Gastroesophageal sphincter (tissue), 4 donors: ENCODE measurements around the gene STARD3. TPM values are rescaled to one million over a fixed set of nuclear protein-coding genes. Genes with fewer than 3 reads are reported as not detected.

Experiments used
- ATAC-seq: fragments of 150-250 bp; one replicate; pipeline ENCODE4 v1.9.1; 2016; ENCODE audit warnings: mild to moderate bottlenecking, moderate library complexity
- H3K27ac ChIP-seq, 4 donors: fragments of 200-600 bp; sonication (generic) in 3 of 4; 1 replicate in 3 of 4; 2 replicates in 1 of 4; pipeline ENCODE4 v1.5.1; 2016 to 2019
- H3K27me3 ChIP-seq: fragments of 200-600 bp; sonication (generic); one replicate; pipeline ENCODE4 v1.5.1; 2019
- H3K36me3 ChIP-seq, 2 donors: fragments of 200-600 bp; sonication (generic); one replicate each; pipeline ENCODE4 v1.5.1; 2019; ENCODE audit warnings: control low read depth in 1 of 2
- H3K4me1 ChIP-seq, 3 donors: fragments of 200-600 bp; sonication (generic); 1 replicate in 2 of 3; 2 replicates in 1 of 3; pipeline ENCODE4 v1.5.1; 2016 to 2019; ENCODE audit warnings: control low read depth in 2 of 3
- H3K4me3 ChIP-seq, 2 donors: fragments of 200-600 bp; sonication (generic); one replicate each; pipeline ENCODE4 v1.5.1; 2019; ENCODE audit warnings: mild to moderate bottlenecking in 1 of 2, moderate library complexity in 1 of 2
- H3K9me3 ChIP-seq, 3 donors: fragments of 200-600 bp; sonication (generic); one replicate each; pipeline ENCODE4 v1.5.1; 2017 to 2019; ENCODE audit warnings: control low read depth in 2 of 3
- EP300 ChIP-seq: sonication (generic); formaldehyde crosslinking; IDR thresholded peaks from one replicate; pipeline ENCODE4 v1.6.1; 2017; ENCODE audit warnings: antibody characterized with exemption, mild to moderate bottlenecking
- POLR2A ChIP-seq, 2 donors: fragments of 450-650 bp; IDR thresholded peaks; one replicate each; pipeline ENCODE4 v1.6.1; 2017; ENCODE audit warnings: antibody characterized with exemption in 2 of 2, mild to moderate bottlenecking in 2 of 2, moderate library complexity in 1 of 2
- POLR2AphosphoS5 ChIP-seq: sonication (generic); formaldehyde crosslinking; IDR thresholded peaks from one replicate; pipeline ENCODE4 v1.6.1; 2017; ENCODE audit warnings: antibody characterized with exemption
- WGBS, 2 donors: methylation state at CpG; one replicate each; pipeline ENCODE4 v1.1.5; 2018; ENCODE audit warnings: low coverage in 1 of 2; 5-methylcytosine and 5-hydroxymethylcytosine counted together
- total RNA-seq, 4 donors: library from RNA; depleted of rRNA; stranded (reverse); fragments of >200 nt; gene quantifications; one replicate each; pipeline ENCODE4 v1.1.0, GENCODE V29; 2016
- TF ChIP-seq, protein P1 (sequence below), 4 experiments: fragments of 200-600 bp in 2 of 4; fragments of 450-650 bp in 2 of 4; sonication (generic) in 1 of 4; IDR thresholded peaks; one replicate each; pipeline ENCODE4 v1.5.1; 2017 to 2019; ENCODE audit warnings: antibody characterized with exemption in 4 of 4, mild to moderate bottlenecking in 2 of 4, moderate library complexity in 2 of 4

STARD3 gene
- total RNA-seq, 4 donors from 2014 or later = 24.5 to 41.4 (median 27.5) TPM

DNA sequence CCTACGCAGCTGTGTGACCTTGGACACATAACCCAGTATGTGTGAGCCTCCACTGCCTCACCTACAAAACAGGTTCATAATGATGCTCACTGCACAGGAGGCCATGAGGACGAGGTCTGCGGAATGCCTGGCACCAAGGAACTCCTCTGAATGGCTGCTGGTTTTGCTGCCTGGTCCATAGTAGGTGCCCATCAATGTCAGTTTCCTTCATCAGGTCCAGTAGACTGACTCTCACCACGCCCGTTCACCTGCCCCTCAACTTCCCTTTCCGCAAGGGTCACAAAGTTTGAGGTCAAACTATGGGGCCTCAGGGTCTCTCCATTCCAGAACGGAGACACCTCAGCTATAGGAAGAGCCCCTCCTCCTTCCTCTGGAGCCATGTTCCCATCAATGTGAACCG, 40.1 kb downstream of the STARD3 start:
- Histone ChIP-seq H3K27ac (peak overlapping the region in 3 of 4 donors; percentile 55 to 75 (median 70)), H3K4me1 (peaks cover 0 to 38% (median 17%) of the 10 kb centered on the region in 3 donors), H3K9me3 (no peaks in the 10 kb centered on the region), H3K27me3 (no peaks in the 10 kb centered on the region), H3K4me3 (no peak overlapping the region), H3K36me3 (peaks cover 0 to 33% of the 10 kb centered on the region in 2 donors)
- TF ChIP-seq POLR2A (IDR thresholded peaks at IDR 0.05) = no peak
- no peak for TF ChIP-seq EP300
- TF ChIP-seq POLR2AphosphoS5 = no peak
- TF ChIP-seq, protein P1, sequence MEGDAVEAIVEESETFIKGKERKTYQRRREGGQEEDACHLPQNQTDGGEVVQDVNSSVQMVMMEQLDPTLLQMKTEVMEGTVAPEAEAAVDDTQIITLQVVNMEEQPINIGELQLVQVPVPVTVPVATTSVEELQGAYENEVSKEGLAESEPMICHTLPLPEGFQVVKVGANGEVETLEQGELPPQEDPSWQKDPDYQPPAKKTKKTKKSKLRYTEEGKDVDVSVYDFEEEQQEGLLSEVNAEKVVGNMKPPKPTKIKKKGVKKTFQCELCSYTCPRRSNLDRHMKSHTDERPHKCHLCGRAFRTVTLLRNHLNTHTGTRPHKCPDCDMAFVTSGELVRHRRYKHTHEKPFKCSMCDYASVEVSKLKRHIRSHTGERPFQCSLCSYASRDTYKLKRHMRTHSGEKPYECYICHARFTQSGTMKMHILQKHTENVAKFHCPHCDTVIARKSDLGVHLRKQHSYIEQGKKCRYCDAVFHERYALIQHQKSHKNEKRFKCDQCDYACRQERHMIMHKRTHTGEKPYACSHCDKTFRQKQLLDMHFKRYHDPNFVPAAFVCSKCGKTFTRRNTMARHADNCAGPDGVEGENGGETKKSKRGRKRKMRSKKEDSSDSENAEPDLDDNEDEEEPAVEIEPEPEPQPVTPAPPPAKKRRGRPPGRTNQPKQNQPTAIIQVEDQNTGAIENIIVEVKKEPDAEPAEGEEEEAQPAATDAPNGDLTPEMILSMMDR (IDR thresholded peaks at IDR 0.05) = no peak
- WGBS, 2 donors = 46 to 100% methylated on average over 2 to 5 of the region's 8 CpGs
- no peak for ATAC-seq

DNA sequence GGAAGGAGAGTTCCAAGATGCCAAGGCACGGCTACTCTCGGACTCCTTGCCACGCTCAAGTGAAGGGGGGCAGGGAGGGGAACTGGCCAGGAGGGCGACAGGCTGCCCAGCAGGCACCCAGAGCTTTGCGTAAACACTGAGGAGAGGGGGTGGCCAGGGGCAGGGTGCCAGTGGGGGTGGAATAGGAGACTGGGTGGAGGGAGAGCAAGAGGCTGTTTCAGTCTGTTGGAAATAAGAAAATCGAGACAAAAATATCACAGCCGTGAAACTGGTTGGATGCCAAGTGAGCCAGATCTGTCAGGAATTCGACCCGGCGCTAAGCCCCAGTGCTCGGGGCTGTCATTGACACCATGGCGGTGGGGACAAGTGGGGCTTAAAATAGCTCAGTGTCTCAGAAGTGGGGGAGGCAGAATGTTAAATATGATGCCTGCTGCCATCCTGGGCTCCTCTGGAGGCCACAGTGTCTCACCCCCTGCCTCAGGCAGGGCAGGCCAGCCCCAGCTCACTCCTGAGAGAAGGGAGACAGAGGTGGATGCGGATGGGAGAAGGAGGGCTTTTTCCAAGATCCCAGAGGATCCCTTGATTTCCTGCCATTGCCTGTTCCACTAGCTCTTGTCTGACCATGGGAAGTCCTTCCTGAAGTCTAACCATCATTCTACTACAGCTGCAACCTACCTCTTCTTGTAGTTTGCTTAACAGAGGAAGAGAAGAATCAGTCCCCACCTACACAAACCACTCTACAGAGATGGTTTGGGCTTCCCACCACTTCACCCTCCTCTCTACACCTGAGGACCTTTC, 40.8 kb downstream of the STARD3 start:
- no peak overlapping the region for H3K4me3 ChIP-seq
- peaks cover 0 to 37% (median 17%) of the 10 kb centered on the region in 3 donors for H3K4me1 ChIP-seq

DNA sequence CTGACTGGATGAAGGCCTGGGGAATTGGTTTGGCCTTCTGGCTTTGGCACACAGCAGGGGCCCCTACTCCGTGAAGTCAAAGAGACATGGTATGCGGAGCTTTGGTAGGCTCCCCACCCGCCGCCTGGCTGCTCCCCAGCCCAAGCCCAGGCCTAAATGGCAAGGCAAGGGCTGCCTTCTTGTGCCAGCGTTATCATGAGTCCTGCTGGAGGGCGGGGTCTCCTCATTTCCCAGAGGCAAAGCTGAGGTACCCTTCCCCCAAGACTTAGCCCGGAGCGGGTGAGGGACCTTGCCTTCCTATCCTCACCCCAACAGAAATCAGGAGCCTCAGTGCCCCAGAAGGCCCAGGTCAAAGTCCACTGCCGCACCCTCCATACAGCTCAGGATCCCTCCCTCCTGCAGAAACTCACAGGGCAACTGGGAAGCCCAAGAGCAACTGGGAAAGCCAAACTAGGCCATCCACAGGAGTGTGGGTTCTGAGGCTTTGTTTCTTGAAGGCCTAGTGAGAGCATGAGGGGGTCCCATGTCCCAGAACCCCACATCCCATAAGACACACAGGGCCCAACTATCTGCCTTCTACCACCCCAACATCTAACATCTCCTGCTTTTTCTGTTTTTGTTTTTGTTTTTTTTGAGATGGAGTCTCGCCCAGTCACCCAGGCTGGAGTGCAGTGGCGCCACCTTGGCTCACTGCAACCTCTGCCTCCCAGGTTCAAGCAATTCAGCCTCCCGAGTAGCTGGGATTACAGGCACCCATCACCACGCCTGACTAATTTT, 41.6 kb downstream of the STARD3 start:
- H3K27ac ChIP-seq = peak overlapping the region; percentile 4 to 75 (median 62)
- H3K4me3 ChIP-seq = no peak overlapping the region
- no peaks in the 10 kb centered on the region for H3K27me3 ChIP-seq
- no peak for ATAC-seq
- WGBS, 2 donors = 83 to 100% methylated on average over 2 of the region's 13 CpGs
- H3K4me1 ChIP-seq = peaks cover 0 to 37% (median 17%) of the 10 kb centered on the region in 3 donors
- no peak for TF ChIP-seq POLR2AphosphoS5
- no peak for TF ChIP-seq POLR2A (IDR thresholded peaks at IDR 0.05)
- no peak for TF ChIP-seq EP300
- TF ChIP-seq, protein P1 (IDR thresholded peaks at IDR 0.05) = no peak
- no peaks in the 10 kb centered on the region for H3K9me3 ChIP-seq
- H3K36me3 ChIP-seq = peaks cover 0 to 43% of the 10 kb centered on the region in 2 donors

More for the DNA sequence above, 40.8 kb downstream of the STARD3 start:
- no peak for TF ChIP-seq POLR2A (IDR thresholded peaks at IDR 0.05)
- TF ChIP-seq EP300 = no peak
- no peak for TF ChIP-seq POLR2AphosphoS5
- TF ChIP-seq, protein P1 (IDR thresholded peaks at IDR 0.05) = no peak
- Histone ChIP-seq H3K9me3 (no peaks in the 10 kb centered on the region), H3K27me3 (no peaks in the 10 kb centered on the region), H3K27ac (peak overlapping the region; percentile 4 to 75 (median 62)), H3K36me3 (peaks cover 0 to 36% of the 10 kb centered on the region in 2 donors)
- WGBS, 2 donors = 29 to 30% methylated on average over 8 to 10 of the region's 13 CpGs
- ATAC-seq = peak; percentile 52

DNA sequence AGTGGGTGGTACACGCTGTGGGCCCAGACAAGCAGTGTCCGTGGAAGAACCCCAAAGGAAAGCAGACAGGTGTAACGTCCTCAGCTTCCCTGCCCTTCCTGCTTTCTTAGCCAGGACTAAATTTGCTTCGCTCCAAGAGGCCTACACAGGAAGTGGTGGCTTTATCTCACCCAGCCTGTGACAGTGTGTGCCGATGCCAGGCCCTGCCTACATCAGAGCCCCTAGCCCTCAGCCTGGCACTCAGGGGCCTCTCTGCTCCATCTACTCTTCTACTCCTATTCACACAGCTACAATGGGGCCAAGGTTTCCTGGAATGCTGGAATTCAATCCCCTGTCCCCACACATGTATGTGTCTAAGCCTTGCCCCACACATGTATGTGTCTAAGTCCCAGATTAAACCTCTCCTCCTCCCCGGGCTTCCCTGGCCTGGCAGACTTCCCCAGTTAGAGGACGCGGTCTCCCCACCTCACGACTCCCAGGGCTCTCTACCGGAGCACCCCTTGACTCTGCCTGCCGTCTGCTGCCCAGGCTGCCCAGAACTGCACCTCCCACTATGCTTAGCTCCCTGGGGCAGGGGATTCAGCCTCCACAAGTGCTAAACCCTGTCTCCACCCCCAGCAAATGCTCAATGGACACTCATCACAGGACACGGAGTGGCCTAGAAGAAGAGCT, 42.7 kb downstream of the STARD3 start:
- Histone ChIP-seq H3K9me3 (no peaks in the 10 kb centered on the region), H3K27ac (peak overlapping the region in 1 of 4 donors; percentile 29), H3K4me3 (no peak overlapping the region), H3K36me3 (peaks cover 0 to 55% of the 10 kb centered on the region in 2 donors), H3K4me1 (peaks cover 0 to 37% (median 17%) of the 10 kb centered on the region in 3 donors), H3K27me3 (no peaks in the 10 kb centered on the region)
- WGBS, 2 donors = 85 to 96% methylated on average over 4 to 10 of the region's 12 CpGs
- TF ChIP-seq POLR2A (IDR thresholded peaks at IDR 0.05) (no peak), POLR2AphosphoS5 (no peak), EP300 (no peak)
- TF ChIP-seq, protein P1 (IDR thresholded peaks at IDR 0.05) = no peak
- no peak for ATAC-seq
